CD4-positive, alpha-beta T cell treated with Interleukin-4 for 4 hours (primary cell): Measurements from ENCODE around the gene PRR23E.
A peak's percentile ranks its signal among the peaks of the same experiment; 100 is the strongest.

Experiments used
- DNase-seq: peaks from one replicate; pipeline ENCODE4 v3.0.0-alpha.2; 2020

The PRR23E gene

DNA sequence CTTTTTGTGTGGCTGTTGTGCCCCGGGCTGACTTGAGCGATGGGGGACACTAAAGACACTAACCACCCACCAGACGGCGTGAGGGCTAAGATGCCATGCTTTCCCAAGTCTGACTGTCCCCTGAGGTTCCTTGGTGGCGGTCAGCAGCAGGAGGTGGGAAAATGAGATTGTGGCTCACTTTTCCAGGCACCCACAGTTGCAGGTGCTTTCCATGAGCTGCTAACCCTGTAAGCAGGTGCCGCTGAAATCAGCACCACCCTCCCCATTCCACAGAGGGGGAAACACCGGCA, 17.7 kb downstream of the PRR23E start:
- no peak for DNase-seq

DNA sequence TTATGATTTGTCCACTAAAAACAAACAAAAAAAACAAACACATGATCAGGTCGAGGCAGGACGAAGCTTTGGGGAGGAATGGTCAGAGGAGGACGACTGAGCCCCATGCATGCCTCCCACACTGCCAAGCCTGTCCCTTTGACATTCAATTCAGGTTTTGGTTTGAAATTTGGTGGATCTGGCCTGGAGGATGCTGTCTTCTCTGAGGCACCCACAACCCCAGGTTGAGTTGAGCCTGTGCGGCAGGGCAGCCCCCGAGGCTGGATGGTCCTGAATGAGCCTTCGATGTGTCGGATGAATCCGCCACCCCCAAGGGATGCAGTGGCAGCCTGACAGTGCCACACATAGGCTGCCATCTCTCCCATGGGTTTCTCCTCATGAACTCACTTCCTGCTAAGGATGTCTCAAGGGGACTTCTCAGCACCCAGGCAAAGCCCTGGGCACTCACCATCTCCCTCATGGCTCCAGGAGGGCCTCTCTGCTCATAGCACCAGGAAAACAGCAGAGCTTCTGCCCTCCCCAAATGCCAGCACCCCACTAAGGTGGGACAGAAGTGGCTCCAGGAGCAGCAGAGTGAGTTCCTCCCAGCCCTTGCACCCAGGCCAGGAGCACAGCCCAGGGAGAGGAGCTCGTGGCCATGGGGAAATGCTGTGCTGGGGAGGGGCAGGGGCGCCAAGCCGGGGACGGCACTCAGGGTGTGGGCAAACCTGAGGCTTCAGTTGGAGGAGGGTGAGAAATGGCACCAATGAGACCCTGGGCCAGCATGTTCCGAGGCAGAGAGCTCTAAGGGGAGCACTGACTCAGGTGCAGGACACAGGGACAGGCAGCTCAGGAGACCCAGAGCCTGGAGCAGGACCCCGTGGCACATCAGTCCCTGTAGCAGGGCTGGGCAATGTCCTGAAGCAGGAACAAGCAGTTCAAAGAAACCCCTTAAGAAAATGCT, 18.5 kb downstream of the PRR23E start:
- DNase-seq = no peak

DNA sequence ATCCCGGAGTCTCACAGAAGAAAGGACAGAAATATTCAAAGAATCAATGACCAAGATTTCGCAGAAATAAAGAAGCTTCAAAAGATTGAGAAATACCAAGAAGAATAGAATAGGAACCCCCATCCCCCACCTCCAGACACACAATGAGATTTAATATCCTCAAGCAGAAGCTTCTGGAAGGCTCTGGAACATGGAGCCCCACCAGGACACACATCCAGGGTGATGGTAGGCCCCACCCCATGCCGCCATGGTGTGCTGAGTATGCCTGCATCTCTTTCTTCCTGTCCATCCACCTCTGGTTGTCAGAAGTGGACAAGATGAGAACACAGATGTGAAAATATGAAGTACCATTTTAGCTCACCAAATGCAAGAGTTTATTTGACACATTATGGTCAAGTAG, 19.3 kb downstream of the PRR23E start:
- no peak for DNase-seq

DNA sequence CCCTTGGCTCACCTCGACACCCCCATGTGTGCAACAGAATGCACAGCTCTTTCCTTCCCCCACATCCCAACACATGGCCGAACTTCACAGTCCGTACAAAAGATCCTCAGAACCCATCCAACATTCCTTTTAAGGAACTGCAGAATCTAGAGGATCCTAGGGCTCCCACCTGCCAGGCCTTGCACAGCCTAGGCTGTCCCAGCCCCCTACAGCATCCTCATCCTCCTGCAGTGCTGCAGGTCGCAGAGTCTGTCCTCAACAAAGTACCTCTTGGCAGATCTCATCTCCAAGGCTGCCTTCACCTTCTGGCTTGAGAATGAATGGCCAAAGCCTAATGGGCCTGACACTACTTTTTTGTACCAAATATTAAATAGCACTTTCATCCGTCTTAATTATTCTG, 19.8 kb downstream of the PRR23E start:
- no peak for DNase-seq

DNA sequence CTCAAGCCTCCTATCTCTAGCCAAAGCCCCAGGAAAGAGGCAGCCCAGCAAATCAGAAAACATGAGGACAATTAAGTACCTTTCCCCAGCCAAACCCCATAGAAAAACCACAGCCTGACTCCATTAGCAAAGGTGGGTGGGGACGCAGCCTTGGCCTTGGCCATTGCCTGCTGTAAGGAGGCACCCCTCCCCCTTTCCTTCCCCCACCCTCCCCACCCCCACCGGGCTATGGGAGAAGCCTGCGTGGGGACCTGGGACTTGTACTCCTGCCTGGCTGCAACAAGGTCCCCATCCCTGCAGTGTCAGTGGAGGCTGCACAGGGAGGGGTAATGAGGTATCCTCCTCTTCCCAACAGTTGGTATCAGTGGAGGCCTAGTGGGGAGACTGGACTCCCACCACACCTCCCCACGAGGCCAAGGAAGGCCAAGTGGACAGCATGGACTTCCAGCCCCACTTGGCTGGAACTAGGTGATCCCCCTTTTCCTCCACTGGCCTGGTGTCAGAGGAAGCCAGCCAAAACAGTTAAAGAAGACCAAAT, 20.5 kb downstream of the PRR23E start:
- no peak for DNase-seq

DNA sequence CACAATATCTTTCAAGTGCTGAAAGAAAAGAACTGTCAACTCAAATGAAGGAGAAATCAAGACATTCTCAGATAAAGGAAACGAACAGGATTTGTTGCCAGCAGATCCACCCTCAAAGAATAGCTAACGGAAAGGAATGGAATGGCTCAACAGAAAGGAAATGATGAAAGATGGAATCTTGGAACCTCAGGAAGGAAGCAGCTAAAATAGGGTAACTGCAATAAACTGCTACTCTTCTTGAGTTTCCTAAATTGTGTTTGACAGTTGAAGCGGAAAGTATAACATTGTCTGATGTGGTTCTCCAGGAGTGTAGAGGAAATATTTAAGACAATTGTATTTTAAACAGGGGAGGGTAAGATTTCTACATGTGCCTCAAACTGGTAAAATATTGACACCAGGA, 22.0 kb downstream of the PRR23E start:
- DNase-seq = no peak

DNA sequence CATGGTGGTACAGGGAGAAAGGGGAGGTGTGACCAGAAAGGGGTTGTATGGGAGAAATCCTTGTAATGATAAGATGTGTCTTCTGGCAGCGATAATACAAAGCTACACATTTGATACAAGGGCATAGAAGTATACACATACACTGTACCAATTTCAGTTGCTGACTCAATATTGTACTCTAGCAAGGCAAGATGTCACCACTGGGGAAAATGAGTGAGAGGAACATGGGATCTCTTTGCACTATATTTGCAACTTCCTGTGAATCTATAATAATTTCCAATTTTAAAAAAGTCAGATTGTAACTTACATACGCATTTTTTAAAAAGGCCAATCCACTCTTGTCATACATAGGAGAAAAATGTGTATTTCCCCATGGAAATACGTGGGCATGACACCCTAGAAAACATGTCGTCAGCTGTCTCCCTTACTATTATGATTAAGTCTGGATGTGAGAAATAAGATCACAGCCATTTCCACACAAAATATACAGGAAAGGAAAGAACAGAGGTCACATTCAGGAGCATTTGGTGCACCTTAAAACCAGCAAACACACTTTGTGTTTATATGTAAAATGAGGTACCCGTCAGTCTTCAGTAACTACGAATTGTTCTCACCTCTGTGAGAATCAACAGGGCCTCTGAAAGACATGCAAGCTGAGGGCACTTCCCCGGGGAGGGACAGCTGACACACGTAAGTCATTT, 22.9 kb downstream of the PRR23E start:
- no peak for DNase-seq

DNA sequence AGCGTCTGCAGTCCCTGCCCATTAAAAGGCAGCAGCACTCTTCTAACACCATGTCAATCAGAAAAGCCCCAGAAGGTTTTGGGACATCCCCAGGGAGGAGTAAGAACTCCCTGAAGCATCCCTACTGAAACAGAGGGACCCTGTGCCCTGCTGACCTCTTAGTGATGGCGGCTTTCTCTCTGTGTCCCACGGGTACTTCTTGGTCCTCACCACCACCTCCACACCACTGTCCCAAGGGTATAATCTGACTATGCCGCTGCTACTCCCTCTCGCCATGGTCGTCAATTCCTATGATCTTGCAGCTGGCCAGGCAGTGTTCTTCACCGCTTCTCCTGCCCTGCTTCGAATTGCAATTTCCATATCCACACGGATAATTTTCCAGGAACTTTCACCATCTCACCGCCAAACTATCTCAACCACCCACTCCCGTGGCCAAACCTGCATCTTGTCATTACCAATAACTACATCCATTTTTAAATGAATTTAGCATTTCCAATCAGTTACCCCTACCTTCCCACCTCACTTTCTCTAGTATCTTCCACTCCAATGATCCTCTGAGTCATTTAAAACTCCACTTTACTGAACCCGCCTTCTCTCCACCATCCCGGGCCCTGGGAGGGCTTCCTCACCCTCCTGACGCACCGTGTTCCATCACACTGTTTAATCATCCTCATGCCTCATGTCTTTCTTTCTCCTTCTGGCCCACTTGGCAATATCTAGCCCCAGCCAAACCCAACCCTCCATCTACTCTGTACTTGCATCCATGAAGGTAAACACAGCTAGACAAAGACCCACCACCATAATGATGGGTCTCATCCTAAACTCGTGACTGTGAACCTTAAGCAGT, 23.7 kb downstream of the PRR23E start:
- DNase-seq = no peak

DNA sequence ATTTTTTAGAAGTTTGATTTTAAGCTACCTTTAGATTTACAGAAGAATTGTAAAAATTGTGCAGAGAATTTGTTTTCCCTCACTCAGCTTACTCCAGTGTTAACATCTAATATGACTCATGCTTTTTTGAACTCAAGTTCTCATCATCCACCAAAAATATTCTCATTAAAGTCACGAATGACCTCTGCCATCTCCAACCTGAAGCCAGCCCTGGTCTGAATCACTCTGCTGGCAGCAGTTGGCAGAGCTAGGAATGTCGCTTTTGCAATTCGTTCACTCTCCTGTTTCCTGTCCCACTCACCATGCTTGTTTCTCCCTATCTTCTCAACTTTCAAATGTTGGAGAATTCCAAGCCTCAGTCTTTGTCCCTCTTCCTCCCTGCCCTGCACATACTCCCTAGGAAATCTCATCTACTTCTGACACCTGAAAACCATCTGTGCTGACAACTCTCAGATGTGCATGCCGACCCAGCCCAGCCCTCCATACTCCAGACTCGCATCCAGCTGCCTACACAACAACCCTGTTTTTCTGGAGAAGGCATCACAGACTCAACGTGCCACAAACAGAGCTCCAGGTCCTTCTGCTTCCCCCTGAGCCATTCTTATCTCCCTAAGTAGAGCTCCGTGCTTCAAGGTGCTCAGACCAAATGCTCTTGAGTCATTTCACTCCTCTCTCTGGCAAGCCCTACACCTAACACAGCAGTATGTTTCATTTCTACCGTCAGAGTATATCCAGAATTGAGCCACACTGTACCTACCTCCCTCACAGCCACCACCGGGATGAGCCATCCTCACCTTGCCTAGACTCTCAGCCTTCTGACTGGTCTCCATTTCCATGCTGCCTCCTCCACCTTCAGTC, 24.9 kb downstream of the PRR23E start:
- DNase-seq = no peak

DNA sequence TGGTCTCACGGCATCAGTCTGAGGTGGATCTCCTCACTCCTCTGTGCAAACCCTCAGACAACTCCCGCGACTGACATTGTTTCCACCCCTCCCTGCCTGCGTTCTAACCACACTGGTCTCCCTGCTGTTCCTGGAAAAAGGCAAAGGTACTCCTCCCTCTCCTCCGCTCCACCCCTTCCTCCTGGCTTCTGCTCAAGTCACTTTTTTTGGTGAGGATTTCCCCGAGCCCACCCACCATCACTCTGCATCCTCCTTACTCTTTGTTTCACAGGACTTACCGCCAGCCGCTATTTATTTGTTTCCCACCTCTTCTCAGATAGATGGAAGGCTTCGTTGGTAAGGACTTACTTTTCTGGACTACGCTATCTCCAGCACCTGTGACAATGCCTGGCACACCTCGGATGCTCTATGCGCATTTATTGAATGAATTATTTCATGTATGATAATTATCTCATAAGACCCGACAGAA, 25.6 kb downstream of the PRR23E start:
- no peak for DNase-seq

DNA sequence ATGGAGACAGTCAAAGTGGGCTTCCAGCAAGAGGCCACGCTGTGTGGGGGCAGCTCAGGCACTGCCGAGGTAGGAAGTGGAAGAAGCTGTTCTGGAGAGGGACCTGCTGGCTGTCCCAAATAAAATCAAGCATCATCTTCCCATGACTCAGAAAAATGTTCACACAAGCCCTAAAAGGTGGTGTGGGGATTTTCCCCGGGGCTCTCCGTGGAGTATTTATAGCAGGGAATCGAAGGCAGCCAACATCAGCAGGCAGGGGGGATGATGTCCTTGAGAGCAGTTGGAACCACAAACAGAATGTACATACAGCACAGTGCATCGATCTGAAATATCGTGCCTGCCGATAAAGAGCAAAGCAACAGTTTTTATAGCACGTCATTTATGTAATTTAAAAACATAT, 27.6 kb downstream of the PRR23E start:
- DNase-seq = no peak

DNA sequence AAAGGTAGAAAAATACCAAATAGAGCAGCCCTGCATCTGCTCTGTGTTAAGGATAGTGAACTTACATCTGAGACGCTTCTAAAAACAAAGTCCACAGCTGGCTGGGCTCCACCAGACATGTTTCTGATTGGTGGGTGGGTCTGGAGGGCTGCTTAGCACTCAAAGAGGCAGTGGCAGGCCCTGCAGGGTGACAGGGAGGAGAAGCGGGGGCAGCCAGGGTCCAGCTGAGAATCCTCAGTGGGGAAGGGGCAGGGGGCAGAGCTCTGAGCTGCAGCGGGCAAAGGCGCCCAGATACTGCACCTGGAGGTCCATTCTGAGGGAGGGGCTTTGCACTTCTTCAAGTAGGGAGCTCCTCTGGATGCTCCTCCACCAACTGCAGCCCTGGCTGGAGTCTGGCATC, 28.1 kb downstream of the PRR23E start:
- no peak for DNase-seq

DNA sequence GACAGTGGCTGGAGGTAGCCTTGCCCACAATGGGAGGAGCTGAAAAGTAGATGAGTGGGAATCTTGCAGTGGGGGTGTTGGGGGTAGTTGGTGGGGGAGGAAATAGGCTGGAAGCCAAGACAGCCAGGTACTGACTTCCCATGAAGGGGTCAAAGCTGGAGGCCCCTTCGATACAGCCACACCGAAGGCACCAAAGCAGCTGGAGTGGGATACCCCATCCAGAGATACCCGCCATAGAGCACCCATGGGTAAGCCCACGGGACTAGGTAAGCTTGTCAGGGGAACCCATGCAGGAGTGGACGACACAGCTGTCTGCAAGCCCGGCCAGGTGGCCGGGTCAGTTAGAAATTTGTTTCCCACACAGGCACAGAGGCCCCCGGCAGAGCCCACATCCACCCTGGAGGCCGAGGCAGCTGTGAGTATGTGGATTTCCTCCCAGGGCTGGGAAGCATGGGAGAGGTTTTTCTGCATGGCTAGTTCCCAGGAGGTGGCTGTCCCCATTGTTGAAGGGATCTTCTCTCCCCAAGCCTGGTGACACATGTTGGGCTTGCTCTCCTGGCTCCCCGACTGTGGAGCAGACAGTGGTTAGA, 28.6 kb downstream of the PRR23E start:
- DNase-seq = no peak

DNA sequence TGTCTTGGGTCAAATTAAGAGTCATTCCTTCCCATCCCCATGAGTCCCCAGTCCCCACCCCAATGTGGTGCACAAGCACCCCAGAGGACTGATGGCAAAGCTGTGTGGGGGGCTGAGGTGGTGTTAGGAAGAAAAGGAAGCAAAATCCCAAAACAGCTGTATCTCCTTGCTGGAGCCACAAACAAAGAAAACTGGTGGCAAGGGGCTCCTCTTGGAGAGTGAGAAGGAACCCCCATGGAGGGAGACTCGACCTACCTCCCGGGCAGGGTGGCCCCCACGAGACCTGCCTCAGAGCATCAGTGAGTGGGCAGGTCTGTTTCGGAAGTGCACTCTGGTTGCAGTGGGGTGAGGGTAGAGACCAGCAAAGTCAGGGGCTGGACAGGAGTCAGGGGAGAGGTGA, 29.2 kb downstream of the PRR23E start:
- DNase-seq = no peak

DNA sequence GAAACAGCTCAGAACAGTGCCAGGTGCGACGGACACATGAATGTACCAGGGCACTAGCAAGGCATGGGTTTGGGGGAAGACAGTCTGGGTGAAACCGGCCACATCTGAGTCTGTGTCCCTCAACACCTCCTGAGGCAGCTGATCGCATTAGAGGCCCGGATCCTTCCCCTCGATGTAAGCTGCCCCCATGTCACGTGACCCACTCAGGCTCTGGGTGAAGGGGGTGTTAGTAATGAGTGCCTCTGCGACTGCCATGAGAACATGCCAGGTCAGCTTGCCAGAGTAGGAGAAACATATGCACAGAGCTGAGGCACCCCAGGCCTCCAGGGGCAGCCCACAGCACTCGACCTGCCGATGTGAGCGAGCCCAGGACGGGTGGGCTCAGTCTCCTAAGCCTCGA, 29.7 kb downstream of the PRR23E start:
- no peak for DNase-seq

DNA sequence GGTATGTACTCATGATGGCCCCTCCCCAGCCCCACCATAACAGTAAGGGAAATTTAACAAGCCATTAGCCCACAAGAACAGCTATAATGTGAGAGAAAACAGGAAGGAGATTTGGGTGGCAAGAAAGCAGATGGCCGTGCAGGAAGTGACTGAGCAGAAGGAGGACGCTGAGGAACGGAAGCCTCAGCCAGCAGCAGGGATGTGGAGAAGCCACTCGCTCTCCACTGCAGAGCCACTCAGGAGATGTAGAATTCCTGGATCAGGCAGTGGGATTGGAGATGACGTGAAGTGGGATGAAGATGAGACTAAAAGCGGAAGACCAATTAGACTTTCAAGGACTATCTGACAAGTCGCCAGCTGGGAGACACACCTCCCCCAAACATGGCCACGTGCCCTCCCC, 31.2 kb downstream of the PRR23E start:
- DNase-seq = no peak

DNA sequence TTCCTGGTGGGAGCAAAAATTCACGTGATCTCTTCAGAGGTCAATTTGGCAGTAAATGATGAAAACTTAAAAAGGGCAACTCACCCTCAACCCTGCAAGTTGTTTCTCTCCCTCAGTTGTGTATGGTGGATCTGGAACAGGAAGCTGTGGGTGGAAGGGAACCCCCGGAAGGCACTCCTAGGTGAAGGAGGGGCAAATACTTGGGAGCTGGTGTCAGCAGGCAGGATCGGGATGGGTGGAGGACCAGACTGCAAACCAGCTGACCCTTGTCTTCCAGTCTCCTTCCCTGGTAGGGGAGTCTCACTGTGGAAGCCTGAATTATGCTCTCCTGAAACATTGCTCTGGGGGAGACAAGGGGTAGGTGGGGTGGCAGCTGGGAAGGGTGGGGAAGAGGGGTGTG, 33.5 kb downstream of the PRR23E start:
- no peak for DNase-seq

DNA sequence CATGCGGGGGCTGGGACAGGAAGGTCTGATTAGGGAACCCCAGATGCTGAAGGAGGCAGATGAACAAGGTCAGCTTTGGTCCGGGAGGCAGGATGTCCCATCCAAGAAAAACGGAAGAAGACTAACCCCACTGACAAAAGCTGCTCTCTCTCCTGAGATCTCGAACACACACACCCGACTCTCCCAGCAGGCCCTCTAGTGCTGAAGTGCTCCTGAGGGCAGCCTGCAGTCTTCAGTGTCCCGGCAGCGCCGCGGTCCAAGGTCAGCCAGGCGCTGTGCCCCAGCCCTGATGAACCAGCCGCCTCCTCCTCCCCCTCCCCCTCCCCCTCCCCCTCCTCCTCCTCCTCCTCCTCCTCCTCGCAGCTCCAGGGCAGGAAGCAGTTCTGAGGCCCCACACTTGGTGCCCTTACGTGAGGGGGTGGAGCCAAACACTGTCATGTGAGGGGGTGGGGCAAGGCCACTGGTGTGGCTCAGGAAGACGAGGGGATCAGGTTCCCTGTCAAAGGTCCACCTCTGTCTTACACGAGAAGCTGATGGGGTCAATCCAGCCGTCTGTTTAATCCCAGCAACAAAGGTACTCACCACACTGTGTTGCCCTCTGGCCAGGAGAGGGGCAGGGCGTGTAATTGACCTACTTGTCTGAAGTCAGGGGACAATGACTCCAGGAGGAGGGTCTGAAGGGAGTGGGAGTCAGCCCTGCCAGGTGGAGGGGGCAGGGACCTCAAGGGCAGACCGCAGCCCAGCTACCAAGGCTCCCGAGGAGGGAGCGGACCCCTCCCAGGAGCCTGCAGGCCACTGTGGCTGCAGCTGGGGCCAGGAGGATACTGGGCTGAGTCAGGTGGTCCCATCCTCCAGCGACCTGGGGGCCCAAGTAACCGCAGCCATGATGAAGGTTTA, 34.3 kb downstream of the PRR23E start:
- DNase-seq = peak; percentile 1

DNA sequence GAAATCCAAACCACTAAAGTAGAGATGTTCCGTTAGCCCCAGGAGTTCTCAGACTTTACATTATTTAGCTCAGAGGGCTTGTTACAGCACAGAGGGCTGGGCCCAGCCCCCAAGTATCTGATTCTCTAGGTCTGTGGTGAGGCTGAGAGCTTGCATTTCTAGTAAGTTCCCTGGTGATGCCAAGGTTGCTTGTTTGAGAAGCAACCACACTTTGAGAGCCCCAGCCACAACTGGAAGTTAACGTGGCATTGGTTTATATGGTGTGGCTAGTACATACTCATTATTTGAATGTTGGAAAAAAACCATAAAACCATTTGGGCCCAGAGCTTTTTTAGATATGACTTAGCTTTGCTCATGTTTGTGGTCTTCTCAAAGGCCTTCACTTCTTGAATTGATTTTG, 35.9 kb downstream of the PRR23E start:
- no peak for DNase-seq

DNA sequence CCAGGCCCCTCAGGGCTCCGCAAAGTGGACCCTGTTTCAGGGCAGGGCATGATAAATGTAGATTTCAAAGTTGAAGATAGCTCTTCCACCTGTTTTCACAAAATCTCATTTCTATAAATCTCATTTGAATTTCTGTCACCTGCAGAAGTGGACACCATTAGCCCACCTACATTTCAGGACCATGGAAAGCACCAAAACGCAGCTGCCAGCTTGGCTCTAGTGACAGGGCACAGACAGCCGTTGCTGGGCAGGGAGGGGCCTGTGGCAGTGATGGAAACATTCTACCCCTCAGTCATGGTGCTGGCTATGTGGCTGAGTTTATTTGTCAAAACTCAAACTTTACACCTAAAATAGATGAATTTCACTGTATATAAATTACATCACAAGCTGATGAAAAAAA, 40.4 kb downstream of the PRR23E start:
- DNase-seq = no peak

DNA sequence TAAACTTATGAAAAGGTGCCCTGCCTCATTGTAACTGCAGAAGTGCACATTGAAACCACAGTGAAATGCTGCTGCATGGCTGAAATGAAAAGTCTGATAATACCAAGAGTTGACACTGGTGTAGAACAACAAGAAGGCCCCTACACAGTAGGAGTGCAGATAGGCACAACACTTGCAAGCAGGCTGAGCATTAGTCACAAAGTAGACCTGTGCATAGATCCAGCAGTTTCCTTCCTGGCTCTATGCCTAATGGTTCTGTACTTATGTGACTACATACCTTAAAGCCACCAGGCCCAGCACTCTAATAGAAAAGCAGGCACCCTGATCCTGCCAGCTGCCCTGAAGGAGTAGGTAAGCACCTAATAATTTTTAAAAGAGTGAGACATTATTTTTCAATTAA, 41.8 kb downstream of the PRR23E start:
- DNase-seq = no peak
